ENCODE data around the gene NFKB2. TPM values are rescaled to one million over a fixed set of nuclear protein-coding genes. Genes with fewer than 3 reads are reported as not detected.

Gene NFKB2
- total and polyA plus RNA-seq, 2 of the 4 experiments (the other 2 are of a cell fraction): 16.1 to 32.3 TPM

DNA sequence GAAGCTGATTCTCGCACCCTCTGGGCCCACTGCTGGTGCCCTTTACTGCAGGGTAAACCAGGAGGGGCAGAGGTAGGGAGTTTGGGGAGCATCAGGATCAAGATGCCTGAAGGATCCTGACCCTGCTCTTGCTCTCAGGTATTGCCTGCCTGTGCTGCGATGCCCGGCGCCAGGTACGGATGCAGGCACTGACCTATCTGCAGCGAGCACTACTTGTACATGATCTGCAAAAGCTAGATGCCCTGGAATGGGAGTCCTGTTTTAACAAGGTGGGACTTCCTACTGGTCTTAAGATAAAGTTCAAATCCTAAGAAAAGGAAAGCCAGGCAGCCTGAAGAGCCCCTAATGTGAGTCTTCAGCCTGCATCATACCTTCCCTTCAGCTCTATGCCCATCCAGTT lies 16.1 kb upstream of the NFKB2 start:
- H3K56ac ChIP-seq (ENCODE audit: extremely low read depth, insufficient read depth, low read length): no peak overlapping the region
- H3K9me1 ChIP-seq (ENCODE audit: insufficient read depth, low read length): no peaks in the 10 kb centered on the region
- ChIA-PET POLR2A (ENCODE audit: unreplicated experiment) (no interaction called here), CTCF (no interaction called here)
- intact Hi-C loops (cut with micrococcal nuclease): no loop called here
- no peak overlapping the region for H2BK20ac ChIP-seq (ENCODE audit: low read depth, low read length)
- no peak overlapping the region for H3K4ac ChIP-seq (ENCODE audit: low read depth, low read length)
- no peaks in the 10 kb centered on the region for H3K27me3 ChIP-seq (ENCODE audit: control insufficient read depth, insufficient read depth, low read length)
- no peak overlapping the region for H4K8ac ChIP-seq (ENCODE audit: low read depth in 2 of 2, low read length in 2 of 2)
- H3K9ac ChIP-seq (ENCODE audit: low read depth, low read length): no peak overlapping the region
- no TSS peak for BruUV-seq (replicated peaks)
- H3K18ac ChIP-seq (ENCODE audit: low read depth, low read length): no peak overlapping the region
- H2BK120ac ChIP-seq (ENCODE audit: low read depth, low read length): no peak overlapping the region
- no peak overlapping the region for H2AK9ac ChIP-seq (replicated peaks; ENCODE audit: low read depth, low read length, poor library complexity)
- DNase-seq: no peak
- in situ Hi-C loops (cut with MboI; ENCODE audit: low sequenced_read_pairs): no loop called here
- no peaks in the 10 kb centered on the region; a peak in 1 of 4 replicates for H3K79me1 ChIP-seq (ENCODE audit: low read depth in 1 of 2, low read length in 2 of 2)
- dilution Hi-C loops (cut with HindIII; ENCODE audit: low sequenced_read_pairs, unreplicated experiment): no loop called here
- no peak overlapping the region for H4K91ac ChIP-seq (ENCODE audit: insufficient read depth, low read depth, low read length)
- no peak for ATAC-seq (ENCODE audit: low read depth)
- H2AK5ac ChIP-seq (ENCODE audit: low read depth, low read length): no peak overlapping the region
- no peak overlapping the region for H3K27ac ChIP-seq (ENCODE audit: insufficient read depth, low read length)
- no peak overlapping the region for H4K5ac ChIP-seq (ENCODE audit: low read depth, low read length)
- H2BK15ac ChIP-seq (ENCODE audit: low read depth, low read length): no peak overlapping the region
- no peak overlapping the region for H3K23ac ChIP-seq (ENCODE audit: low read depth, low read length)
- H3K4me2 ChIP-seq (ENCODE audit: low read depth, low read length): no peak overlapping the region
- TF ChIP-seq CEBPB (IDR thresholded peaks at IDR 0.05; ENCODE audit: low read depth, low read length): no peak
- peaks cover 65% of the 10 kb centered on the region for H3K36me3 ChIP-seq (ENCODE audit: control insufficient read depth, insufficient read depth, low read length)
- H4K20me1 ChIP-seq (ENCODE audit: insufficient read depth, low read length): 0 out of 2 replicates have a peak, but pooled peaks cover 4% of the 10 kb centered on the region
- no peaks in the 10 kb centered on the region for H3K9me3 ChIP-seq (ENCODE audit: control insufficient read depth, insufficient read depth, low read length)
- no peak overlapping the region for H2BK5ac ChIP-seq (ENCODE audit: low read depth, low read length, poor library complexity, severe bottlenecking)
- no peak overlapping the region for H3K4me3 ChIP-seq (ENCODE audit: insufficient read depth, low read depth, low read length)
- no peak overlapping the region for H2AFZ ChIP-seq (replicated peaks; ENCODE audit: low read length, poor library complexity)
- no peak overlapping the region for H3K14ac ChIP-seq (replicated peaks; ENCODE audit: low read depth, low read length)
- no peaks in the 10 kb centered on the region for H3K4me1 ChIP-seq (ENCODE audit: control insufficient read depth, insufficient read depth, low read length)
- WGBS, 2 experiments (ENCODE audit: extremely low coverage in 2 of 2, insufficient read length in 1 of 2): no CpG with 5 or more reads among the region's 6 CpGs

Data from IMR-90 (cell line).